Prostate gland (tissue), 2 donors: ENCODE results near the gene PDLIM1. TPM values are rescaled to one million over a fixed set of nuclear protein-coding genes. Genes with fewer than 3 reads are reported as not detected.
"Not testable (repeated sequence)": the region's sequence is repeated elsewhere in the genome, so short reads cannot be mapped to it uniquely, and the experiment has no call there.

Experiments
- DNase-seq: peaks from one replicate; pipeline ENCODE4 v3.0.0-alpha.2; 2019; ENCODE audit warnings: low spot score
- H3K27ac ChIP-seq, 2 donors: fragments of 200-600 bp; sonication (generic); 2 replicates each; pipeline ENCODE4 v1.5.1; 2017 to 2019
- H3K27me3 ChIP-seq: fragments of 200-600 bp; sonication (generic); replicated peaks from 2 replicates; pipeline ENCODE4 v1.5.1; 2019; ENCODE audit not compliant: insufficient read depth
- H3K36me3 ChIP-seq, 2 donors: fragments of 200-600 bp; sonication (generic); 1 replicate in 1 of 2; 2 replicates in 1 of 2; pipeline versions ENCODE4 v1.5.1 to v1.8.1; 2017 to 2019
- H3K4me1 ChIP-seq: fragments of 200-600 bp; sonication (generic); replicated peaks from 2 replicates; pipeline ENCODE4 v1.5.1; 2019
- H3K4me3 ChIP-seq, 2 donors: fragments of 200-600 bp; sonication (generic); 2 replicates each; pipeline ENCODE4 v1.5.1; 2017 to 2019
- H3K9me3 ChIP-seq: fragments of 200-600 bp; sonication (generic); 2 replicates; pipeline ENCODE4 v1.5.1; 2017
- CTCF ChIP-seq, 4 experiments: fragments of 200-600 bp in 2 of 4; fragments of 450-650 bp in 2 of 4; sonication (generic) in 2 of 4; IDR thresholded peaks; 1 replicate in 3 of 4; 2 replicates in 1 of 4; pipeline ENCODE4 v1.5.1; 2016 to 2019; ENCODE audit warnings: antibody characterized with exemption in 4 of 4, mild to moderate bottlenecking in 2 of 4, moderate library complexity in 2 of 4
- POLR2A ChIP-seq: fragments of 450-650 bp; IDR thresholded peaks from one replicate; pipeline ENCODE4 v1.6.1; 2016; ENCODE audit warnings: antibody characterized with exemption, mild to moderate bottlenecking
- POLR2AphosphoS5 ChIP-seq: sonication (generic); formaldehyde crosslinking; IDR thresholded peaks from one replicate; pipeline ENCODE4 v1.6.1; 2017; ENCODE audit warnings: antibody characterized with exemption
- WGBS: methylation state at CpG from one replicate; pipeline ENCODE4 v1.1.5; 2018; 5-methylcytosine and 5-hydroxymethylcytosine counted together
- intact Hi-C: fragments of 100-400 bp; cut with DNase I; formaldehyde crosslinking; loops from one replicate; pipeline ENCODE4 v1.14.2; 2022
- total RNA-seq, 2 donors: library from RNA; depleted of rRNA; stranded (reverse); fragments of >200 nt; gene quantifications; one replicate each; pipeline ENCODE4 v1.1.0, GENCODE V29; 2016

PDLIM1 gene
- total RNA-seq, 2 donors from 2014 or later, result 63.2 to 82.0 TPM

- Histone ChIP-seq H3K4me1 (no peaks in the 10 kb centered on the region), H3K27me3 (no peaks in the 10 kb centered on the region), H3K36me3 (no peaks in the 10 kb centered on the region), H3K27ac (no peak overlapping the region), H3K9me3 (no peaks in the 10 kb centered on the region), H3K4me3 (no peak overlapping the region)
- DNase-seq, result no peak
- WGBS, result 75% methylated on average over 3 of the region's 3 CpGs
- intact Hi-C loops, result no loop called here
- TF ChIP-seq CTCF (IDR thresholded peaks at IDR 0.05), result no peak
Measured at GRCh38 chr10:95211606-95212279, 79.1 kb downstream of the PDLIM1 start.

GRCh38 chr10:95209509-95210127, 81.2 kb downstream of the PDLIM1 start:
- DNase-seq, result no peak
- Histone ChIP-seq H3K4me1 (no peaks in the 10 kb centered on the region), H3K27me3 (no peaks in the 10 kb centered on the region), H3K27ac (no peak overlapping the region), H3K9me3 (no peaks in the 10 kb centered on the region), H3K4me3 (no peak overlapping the region), H3K36me3 (no peaks in the 10 kb centered on the region)
- WGBS, result 95% methylated on average over 6 of the region's 6 CpGs
- intact Hi-C loops, result no loop called here
- TF ChIP-seq CTCF (IDR thresholded peaks at IDR 0.05) (no peak), POLR2AphosphoS5 (no peak), POLR2A (no peak)

GRCh38 chr10:95208702-95209391, 82.0 kb downstream of the PDLIM1 start:
- 63% methylated on average over 8 of the region's 8 CpGs for WGBS
- no peak for DNase-seq
- Histone ChIP-seq H3K4me3 (no peak overlapping the region), H3K36me3 (no peaks in the 10 kb centered on the region), H3K27ac (no peak overlapping the region), H3K9me3 (no peaks in the 10 kb centered on the region), H3K4me1 (no peaks in the 10 kb centered on the region), H3K27me3 (no peaks in the 10 kb centered on the region)
- TF ChIP-seq POLR2AphosphoS5 (no peak), POLR2A (no peak), CTCF (IDR thresholded peaks at IDR 0.05) (no peak)
- intact Hi-C loops, result no loop called here

DNA sequence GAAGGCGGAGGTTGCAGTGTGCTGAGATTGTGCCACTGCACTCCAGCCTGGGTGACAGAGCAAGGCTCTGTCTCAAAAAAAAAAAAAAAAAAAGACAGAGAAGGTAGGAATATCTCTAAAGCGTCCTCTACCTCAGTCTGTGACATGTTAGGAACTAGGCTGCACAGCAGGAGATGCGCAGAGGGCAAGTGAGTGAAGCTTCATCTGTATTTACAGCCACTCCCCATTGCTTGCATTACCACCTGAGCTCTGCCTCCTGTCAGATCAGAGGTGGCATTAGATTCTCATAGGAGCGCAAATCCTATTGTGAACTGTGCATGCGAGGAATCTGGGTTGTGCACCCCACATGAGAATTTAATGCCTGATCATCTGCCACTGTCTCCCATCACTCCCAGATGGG, 87.9 kb downstream of the PDLIM1 start:
- H3K4me1 ChIP-seq, H3K9me3 ChIP-seq, intact Hi-C loops, H3K4me3 ChIP-seq, H3K36me3 ChIP-seq, H3K27me3 ChIP-seq, DNase-seq, H3K27ac ChIP-seq: not testable (repeated sequence)
- WGBS, result 95% methylated on average over 5 of the region's 5 CpGs

GRCh38 chr10:95201736-95202135, 89.1 kb downstream of the PDLIM1 start:
- TF ChIP-seq POLR2A (no peak), POLR2AphosphoS5 (no peak), CTCF (IDR thresholded peaks at IDR 0.05) (no peak)
- WGBS, result 84% methylated on average over 4 of the region's 4 CpGs

More at GRCh38 chr10:95201736-95202135, 89.1 kb downstream of the PDLIM1 start:
- Histone ChIP-seq H3K27me3 (no peaks in the 10 kb centered on the region), H3K9me3 (no peaks in the 10 kb centered on the region), H3K4me3 (no peak overlapping the region), H3K36me3 (no peaks in the 10 kb centered on the region), H3K4me1 (no peaks in the 10 kb centered on the region), H3K27ac (no peak overlapping the region)
- no peak for DNase-seq
- intact Hi-C loops, result no loop called here
